Endodermal cell (in vitro differentiated cells): ENCODE data around the gene TAB3. TPM values are rescaled to one million over a fixed set of nuclear protein-coding genes. Genes with fewer than 3 reads are reported as not detected.

Source experiments
- DNase-seq: peaks from one replicate; pipeline ENCODE4 v3.0.0-alpha.2; 2017
- H3K27ac ChIP-seq: 2 replicates; pipeline ENCODE4 v1.5.1; 2013; ENCODE audit warnings: mild to moderate bottlenecking, low read depth, low read length, moderate library complexity
- H3K27me3 ChIP-seq: 2 replicates; pipeline ENCODE4 v1.6.1; 2013; ENCODE audit warnings: mild to moderate bottlenecking, low read length, moderate library complexity; ENCODE audit not compliant: insufficient read depth, control insufficient read depth, poor library complexity, severe bottlenecking
- H3K36me3 ChIP-seq: 2 replicates; pipeline ENCODE4 v1.7.0; 2013; ENCODE audit warnings: mild to moderate bottlenecking, low read length, moderate library complexity; ENCODE audit not compliant: control insufficient read depth, insufficient read depth
- H3K4me1 ChIP-seq: one replicate; pipeline ENCODE4 v1.7.0; 2013; ENCODE audit warnings: low read length; ENCODE audit not compliant: control insufficient read depth, insufficient read depth
- H3K4me3 ChIP-seq: 2 replicates; pipeline ENCODE4 v1.5.1; 2013; ENCODE audit warnings: mild to moderate bottlenecking, low read length, moderate library complexity
- H3K9ac ChIP-seq: 2 replicates; pipeline ENCODE4 v1.6.1; 2013; ENCODE audit warnings: mild to moderate bottlenecking, low read length, moderate library complexity; ENCODE audit not compliant: poor library complexity, severe bottlenecking; ENCODE audit errors: extremely low read depth
- H3K9me3 ChIP-seq: 2 replicates; pipeline ENCODE4 v1.6.1; 2013; ENCODE audit warnings: mild to moderate bottlenecking, low read length, moderate library complexity; ENCODE audit not compliant: control insufficient read depth
- H3K27ac Mint-ChIP-seq: 2 replicates; pipeline ENCODE4 v1.8.0; 2020; ENCODE audit warnings: mixed read lengths
- H3K27me3 Mint-ChIP-seq: 2 replicates; pipeline ENCODE4 v1.8.0; 2021; ENCODE audit warnings: mild to moderate bottlenecking, mixed read lengths; ENCODE audit not compliant: insufficient read depth
- H3K36me3 Mint-ChIP-seq: 2 replicates; pipeline ENCODE4 v1.8.0; 2020; ENCODE audit warnings: low read depth, mixed read lengths
- H3K4me1 Mint-ChIP-seq: 2 replicates; pipeline ENCODE4 v1.8.0; 2020; ENCODE audit warnings: mixed read lengths
- H3K4me3 Mint-ChIP-seq: 2 replicates; pipeline ENCODE4 v1.8.0; 2020; ENCODE audit warnings: mild to moderate bottlenecking, moderate library complexity, mixed read lengths
- H3K9me3 Mint-ChIP-seq: 2 replicates; pipeline ENCODE4 v1.8.0; 2020; ENCODE audit warnings: mild to moderate bottlenecking, mixed read lengths
- CTCF ChIP-seq: fragments of 200-600 bp; sonication (generic); conservative IDR thresholded peaks from 2 replicates; pipeline ENCODE4 v1.5.0; 2021; ENCODE audit warnings: antibody characterized with exemption, mild to moderate bottlenecking
- WGBS, 2 experiments: methylation state at CpG; one replicate each; pipeline versions ENCODE4 v1.1.5 to v1.1.7; 2013; ENCODE audit warnings: missing lambda C conversion rate in 2 of 2, mixed read lengths in 1 of 2; ENCODE audit not compliant: insufficient coverage in 1 of 2, insufficient read length in 1 of 2; 5-methylcytosine and 5-hydroxymethylcytosine counted together
- total RNA-seq, 2 donors: library from RNA; stranded (reverse); fragmentation: NEBNext Ultra II Directional in 1 of 2; extraction: Animal tissue kit (Norgen Biotek cat#: 25700) in 1 of 2; gene quantifications; 2 replicates in 1 of 2; 3 replicates in 1 of 2; pipeline ENCODE4 v1.2.1, GENCODE V29; 2021

TAB3 gene
- total RNA-seq, 2 donors from 2014 or later: 19.8 to 23.2 TPM

- peak; percentile 21 for DNase-seq
- Histone ChIP-seq H3K4me1 (no peaks in the 10 kb centered on the region), H3K9me3 (no peaks in the 10 kb centered on the region), H3K36me3 (no peaks in the 10 kb centered on the region), H3K27me3 (no peaks in the 10 kb centered on the region), H3K27ac (no peak overlapping the region), H3K4me3 (no peak overlapping the region), H3K9ac (no peak overlapping the region)
- Mint-ChIP-seq H3K9me3 (peaks cover 9% of the 10 kb centered on the region), H3K36me3 (no peaks in the 10 kb centered on the region), H3K27ac (no peak overlapping the region), H3K4me3 (no peak overlapping the region), H3K4me1 (no peaks in the 10 kb centered on the region), H3K27me3 (peaks cover 3% of the 10 kb centered on the region)
- TF ChIP-seq CTCF: no peak
- 81 to 100% methylated on average over 1 to 8 of the region's 8 CpGs for WGBS, 2 experiments
Measured at GRCh38 chrX:30791296-30792278, 97.5 kb downstream of the TAB3 start.

GRCh38 chrX:30787012-30787411, 102.0 kb downstream of the TAB3 start:
- 60 to 85% methylated on average over 1 to 9 of the region's 9 CpGs for WGBS, 2 experiments

GRCh38 chrX:30786374-30786773, 102.7 kb downstream of the TAB3 start:
- no peak for TF ChIP-seq CTCF
- Histone ChIP-seq H3K36me3 (no peaks in the 10 kb centered on the region), H3K27me3 (no peaks in the 10 kb centered on the region), H3K9me3 (no peaks in the 10 kb centered on the region), H3K4me3 (no peak overlapping the region), H3K9ac (no peak overlapping the region), H3K4me1 (no peaks in the 10 kb centered on the region), H3K27ac (no peak overlapping the region)
- Mint-ChIP-seq H3K4me3 (no peak overlapping the region), H3K4me1 (no peaks in the 10 kb centered on the region), H3K27me3 (no peaks in the 10 kb centered on the region), H3K36me3 (no peaks in the 10 kb centered on the region), H3K27ac (no peak overlapping the region), H3K9me3 (peaks cover under 1% of the 10 kb centered on the region)
- no peak for DNase-seq

More at GRCh38 chrX:30787012-30787411, 102.0 kb downstream of the TAB3 start:
- TF ChIP-seq CTCF: no peak
- Mint-ChIP-seq H3K27me3 (no peaks in the 10 kb centered on the region), H3K4me3 (no peak overlapping the region), H3K9me3 (peaks cover 4% of the 10 kb centered on the region), H3K27ac (no peak overlapping the region), H3K4me1 (no peaks in the 10 kb centered on the region), H3K36me3 (no peaks in the 10 kb centered on the region)
- H3K27me3 ChIP-seq: no peaks in the 10 kb centered on the region
- H3K4me3 ChIP-seq: no peak overlapping the region
- H3K36me3 ChIP-seq: no peaks in the 10 kb centered on the region
- H3K9ac ChIP-seq: no peak overlapping the region
- H3K9me3 ChIP-seq: no peaks in the 10 kb centered on the region
- no peak overlapping the region for H3K27ac ChIP-seq
- DNase-seq: peak; percentile 22
- no peaks in the 10 kb centered on the region for H3K4me1 ChIP-seq
